Measurements from ENCODE around the gene TLCD1. TPM values are rescaled to one million over a fixed set of nuclear protein-coding genes. Genes with fewer than 3 reads are reported as not detected.
"Not testable (repeated sequence)": the region's sequence is repeated elsewhere in the genome, so short reads cannot be mapped to it uniquely, and the experiment has no call there.

The TLCD1 gene
- total RNA-seq, 1 donor from 2014 or later = 1.9 TPM

DNA sequence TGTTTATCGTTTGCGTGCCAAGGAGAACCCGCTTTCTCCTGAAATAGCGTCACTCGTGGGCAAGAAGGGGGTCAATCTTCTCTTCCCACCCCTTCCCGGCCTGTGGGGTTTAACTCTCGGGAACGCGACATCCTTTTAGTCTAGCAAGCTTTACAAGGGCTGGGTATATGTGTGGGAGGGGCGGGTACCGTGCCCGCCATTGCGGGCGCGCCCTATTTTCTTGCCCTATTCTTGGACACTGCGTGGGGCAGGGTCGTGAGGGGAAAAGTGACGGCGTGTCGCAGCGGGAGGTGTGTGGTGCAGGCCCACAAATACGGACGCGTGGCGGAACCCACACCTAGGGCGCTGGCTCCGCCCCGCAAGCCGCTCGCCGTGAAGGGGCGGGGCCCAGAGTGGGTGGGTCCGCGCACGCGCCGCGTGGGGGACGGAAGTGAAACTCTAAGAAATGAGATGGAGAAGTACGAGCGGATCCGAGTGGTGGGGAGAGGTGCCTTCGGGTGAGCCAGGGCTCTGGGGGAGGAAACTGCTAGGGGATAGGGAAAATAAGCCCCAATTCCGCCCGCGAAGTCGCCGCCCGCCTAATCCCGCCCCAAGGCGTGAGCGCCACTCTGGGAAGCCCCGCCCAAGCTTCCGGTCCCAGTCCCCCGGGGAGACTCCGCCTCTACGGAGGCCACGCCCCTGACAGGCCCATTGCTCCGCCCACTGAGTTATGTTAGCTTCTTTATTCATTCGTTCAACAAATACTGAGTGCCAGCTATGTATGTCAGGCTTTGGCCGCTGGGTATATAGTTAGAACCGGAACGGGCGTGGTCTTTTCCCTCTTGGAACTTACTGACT lies 2.5 kb upstream of the TLCD1 start, which contains the start of gene NEK8:
Gene NEK8, plus strand, starts transcription at position 425 of the 837 bp plus-strand sequence. Its CDS starts 26 bp downstream, at position 451.
- DNase-seq = peak; percentile 96

DNA sequence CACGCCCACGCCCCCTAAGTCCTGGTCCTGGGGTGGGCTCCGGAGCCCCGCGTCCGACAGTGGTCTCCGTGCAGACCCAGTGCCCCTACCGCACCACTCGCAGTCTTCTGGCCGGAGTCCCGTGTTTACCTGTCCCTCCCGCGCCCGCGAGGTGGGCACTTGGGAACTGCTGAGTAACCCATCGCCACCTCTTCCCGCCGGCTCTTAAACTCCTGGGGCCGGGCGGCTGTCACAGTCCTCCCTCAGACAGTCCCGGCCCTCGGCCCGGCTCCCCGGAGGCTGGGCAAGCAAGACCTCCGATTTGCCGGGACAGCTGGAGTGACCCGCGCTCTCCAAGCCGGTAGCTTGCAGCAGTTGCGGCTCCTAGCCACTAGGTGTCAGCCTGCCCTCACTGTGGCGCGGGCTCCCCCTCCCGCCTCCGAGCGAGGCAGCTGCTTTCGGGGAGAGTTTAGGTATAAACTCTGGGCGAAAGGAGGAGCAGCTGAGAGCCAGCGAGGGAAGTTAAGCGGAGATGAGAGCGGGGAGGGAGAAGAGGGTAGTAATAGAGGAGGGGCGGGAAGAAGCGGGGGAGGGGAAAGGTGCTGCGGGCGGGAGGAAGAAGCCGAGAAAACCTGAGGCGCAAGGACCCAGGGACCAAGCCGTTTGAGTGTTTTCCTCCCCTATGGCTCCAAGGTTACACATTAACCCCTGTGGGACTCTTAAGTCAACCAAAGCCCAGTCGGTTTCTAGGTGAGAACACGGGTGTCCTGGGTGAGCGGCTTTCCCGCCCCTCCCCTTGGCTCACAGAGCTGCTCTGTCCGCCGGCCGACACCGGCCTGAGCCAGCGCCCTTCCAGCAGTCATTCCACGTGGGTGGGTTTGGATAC lies 826 bp upstream of the TLCD1 start:
- DNase-seq = peak; percentile 92

DNA sequence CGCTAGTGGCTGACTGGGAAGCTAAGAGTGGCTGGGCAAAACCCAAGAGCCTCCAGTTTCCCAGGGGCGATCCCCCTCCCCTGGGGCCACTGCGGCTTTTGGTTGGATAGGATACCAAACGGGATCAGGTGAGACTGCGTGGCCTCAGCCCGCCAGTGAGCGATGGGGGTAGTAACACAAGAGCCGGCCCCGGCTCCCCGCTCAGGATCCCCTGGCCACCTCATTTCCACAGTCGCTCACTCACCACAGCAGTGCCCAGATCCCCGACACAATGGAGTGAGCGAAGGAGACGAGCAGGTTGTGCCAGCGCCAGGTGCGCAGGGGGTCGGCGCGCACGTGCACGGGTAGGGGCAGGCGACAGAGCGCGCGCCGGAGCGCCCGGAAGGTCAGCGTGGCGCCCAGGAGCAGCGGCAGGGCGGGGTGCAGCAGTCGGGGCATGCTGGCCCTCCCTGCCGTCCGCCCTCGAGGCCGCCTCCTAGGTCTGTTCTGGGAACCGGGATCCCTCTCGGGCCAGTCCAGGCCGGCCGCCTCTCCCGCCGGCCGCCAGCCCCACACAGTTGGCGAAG lies 290 bp downstream of the TLCD1 start:
- DNase-seq = peak; percentile 71

DNA sequence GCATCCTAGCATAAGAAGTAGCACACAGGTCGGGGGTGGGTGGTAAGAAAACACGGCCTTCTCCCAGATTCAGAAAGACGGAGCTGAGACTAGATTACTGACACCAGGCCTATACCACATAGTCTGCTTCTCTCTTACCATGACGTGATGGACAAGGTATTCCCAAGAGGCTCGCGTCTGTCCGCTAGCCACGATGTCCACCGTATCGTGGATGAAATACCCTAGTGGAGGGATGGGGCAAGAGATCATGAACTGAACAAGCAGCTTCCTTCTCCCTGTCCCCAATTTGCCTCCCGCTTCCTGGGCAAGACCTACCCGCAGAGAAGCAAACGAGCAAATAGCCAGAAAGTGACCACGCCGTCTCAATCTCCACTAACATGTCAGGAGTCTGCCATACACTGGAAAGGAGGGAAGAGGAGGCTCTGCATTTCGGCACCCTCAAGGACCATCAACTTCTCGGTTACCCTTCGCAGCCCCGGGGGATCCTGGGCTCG lies 820 bp downstream of the TLCD1 start:
- DNase-seq = no peak

DNA sequence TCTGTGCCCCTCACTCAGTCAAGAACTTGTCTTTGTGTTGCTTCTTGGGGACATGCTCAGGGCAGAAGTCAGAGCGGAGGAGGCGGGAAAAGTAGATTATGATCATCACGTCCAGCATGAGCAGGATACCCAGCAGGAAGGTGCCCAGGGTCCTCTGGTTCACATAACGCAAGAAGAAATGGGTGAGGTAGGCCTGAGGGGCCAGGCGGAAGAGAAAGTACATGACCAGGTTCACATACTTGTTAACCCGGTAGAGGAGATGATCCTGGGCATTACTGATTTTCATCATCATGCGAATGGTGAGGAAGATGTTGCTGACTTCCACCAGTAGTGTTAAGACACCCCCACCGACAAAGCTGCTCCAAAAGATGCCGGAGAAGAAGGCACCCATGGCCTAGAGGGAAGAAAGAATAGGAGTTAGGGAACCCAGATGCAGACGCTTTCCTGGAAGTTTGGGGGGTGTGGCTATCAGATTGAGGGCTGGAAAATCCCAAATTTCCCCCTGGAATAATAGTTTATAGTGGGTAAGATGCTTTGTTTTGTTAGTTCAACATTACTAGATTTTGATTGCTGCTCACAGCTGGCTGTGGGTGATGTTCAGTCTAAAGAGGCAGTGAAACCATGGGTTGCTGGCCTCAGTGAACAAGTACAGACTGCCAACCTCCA lies 1.4 kb downstream of the TLCD1 start:
- no peak for DNase-seq

DNA sequence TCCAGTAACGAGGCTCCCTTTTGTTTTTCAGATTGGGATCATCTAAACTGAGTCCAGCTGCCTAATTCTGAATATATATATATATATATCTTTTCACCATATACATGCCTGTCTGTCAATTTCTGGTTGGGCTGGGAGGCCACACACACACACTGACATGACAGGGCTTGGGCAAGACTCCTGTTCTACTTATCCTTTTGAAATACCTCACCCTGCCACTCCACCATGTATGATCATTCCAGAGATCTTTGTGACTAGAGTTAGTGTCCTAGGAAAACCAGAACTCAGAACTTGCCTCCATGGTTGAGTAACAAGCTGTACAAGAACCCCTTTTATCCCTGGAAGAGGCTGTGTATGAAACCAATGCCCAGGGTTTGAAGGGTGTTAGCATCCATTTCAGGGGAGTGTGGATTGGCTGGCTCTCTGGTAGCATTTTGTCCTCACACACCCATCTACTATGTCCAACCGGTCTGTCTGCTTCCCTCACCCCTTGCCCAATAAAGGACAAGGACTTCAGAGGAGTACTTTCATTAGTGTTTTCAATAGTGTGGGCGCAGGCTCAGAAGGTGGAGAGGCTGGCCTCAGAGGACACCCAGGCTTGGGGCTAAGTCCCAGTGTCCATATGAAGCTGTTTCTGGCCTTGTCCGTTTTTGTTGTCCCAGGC lies 2.1 kb downstream of the TLCD1 start:
- not testable (repeated sequence) for DNase-seq

DNA sequence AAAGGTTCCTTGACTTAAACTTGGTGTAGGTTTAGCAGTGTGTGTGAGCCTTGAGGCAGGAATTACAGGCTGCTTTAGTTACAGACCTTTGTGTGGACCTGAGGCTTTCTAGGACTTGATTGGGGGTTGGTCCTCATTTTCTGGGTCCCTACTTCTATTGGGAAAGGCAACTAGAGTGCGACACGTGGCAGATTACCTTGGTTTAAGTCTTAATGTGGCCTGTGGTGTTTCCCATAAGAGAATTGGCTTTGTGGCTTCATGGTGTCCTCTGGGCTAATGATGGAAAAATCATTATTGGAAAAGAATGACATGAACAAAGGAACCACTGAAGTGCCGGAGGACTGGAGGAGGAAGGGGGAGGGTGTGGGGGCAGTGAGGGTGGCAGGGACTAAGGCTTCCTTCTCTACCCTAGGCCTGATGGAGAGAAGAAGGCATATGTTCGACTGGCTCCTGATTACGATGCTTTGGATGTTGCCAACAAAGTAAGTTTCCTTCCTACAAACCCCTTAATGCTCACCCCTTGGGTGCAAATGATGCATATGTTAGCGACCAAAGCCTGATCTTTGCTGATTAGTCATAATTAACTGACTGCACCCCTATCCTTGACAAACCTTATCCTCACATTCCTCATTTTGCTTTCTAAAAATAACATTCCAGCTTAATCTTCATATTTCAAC lies 2.7 kb downstream of the TLCD1 start:
- no peak for DNase-seq

DNA sequence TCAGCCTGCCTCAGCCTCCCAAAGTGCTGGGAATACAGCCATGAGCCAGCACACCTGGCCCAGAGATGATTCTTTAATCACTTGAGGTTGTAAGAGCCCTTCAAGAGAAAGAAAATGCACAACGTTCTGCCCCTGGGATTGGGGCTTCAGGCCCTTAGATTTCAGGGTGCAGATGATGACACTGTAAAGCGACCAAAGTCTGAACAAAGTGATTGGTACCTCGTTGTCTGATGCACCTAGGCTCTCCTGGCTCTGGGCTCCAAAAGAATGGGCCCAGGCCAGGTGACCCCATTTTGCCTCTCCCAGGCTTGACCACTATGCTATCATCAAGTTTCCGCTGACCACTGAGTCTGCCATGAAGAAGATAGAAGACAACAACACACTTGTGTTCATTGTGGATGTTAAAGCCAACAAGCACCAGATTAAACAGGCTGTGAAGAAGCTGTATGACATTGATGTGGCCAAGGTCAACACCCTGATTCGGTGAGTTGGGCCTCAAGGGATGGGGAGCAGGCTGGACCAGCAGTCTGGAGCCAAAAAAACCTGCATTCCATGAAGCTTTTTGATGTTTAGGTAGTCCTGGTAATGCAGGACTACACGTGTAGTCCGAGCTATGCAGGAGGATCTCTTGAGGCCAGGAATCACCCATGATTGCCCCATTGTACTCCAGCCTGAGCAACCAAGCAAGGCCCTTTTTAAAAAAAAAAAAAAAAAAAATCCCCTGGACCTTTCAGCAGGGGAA lies 3.4 kb downstream of the TLCD1 start:
- no peak for DNase-seq

DNA sequence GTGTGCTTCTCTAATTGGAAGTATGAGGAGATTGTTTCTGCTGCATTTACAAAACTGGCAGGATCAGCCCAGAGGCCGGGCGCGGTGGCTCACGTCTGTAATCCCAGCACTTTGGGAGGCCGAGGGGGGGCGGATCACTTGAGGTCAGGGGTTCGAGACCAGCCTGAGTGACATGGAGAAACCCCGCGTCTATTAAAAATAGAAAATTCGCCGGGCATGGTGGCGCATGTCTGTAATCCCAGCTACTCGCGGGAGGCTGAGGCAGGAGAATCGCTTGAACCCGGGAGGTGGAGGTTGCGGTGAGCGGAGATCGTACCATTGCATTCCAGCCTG lies 5.1 kb downstream of the TLCD1 start:
- DNase-seq = not testable (repeated sequence)

DNA sequence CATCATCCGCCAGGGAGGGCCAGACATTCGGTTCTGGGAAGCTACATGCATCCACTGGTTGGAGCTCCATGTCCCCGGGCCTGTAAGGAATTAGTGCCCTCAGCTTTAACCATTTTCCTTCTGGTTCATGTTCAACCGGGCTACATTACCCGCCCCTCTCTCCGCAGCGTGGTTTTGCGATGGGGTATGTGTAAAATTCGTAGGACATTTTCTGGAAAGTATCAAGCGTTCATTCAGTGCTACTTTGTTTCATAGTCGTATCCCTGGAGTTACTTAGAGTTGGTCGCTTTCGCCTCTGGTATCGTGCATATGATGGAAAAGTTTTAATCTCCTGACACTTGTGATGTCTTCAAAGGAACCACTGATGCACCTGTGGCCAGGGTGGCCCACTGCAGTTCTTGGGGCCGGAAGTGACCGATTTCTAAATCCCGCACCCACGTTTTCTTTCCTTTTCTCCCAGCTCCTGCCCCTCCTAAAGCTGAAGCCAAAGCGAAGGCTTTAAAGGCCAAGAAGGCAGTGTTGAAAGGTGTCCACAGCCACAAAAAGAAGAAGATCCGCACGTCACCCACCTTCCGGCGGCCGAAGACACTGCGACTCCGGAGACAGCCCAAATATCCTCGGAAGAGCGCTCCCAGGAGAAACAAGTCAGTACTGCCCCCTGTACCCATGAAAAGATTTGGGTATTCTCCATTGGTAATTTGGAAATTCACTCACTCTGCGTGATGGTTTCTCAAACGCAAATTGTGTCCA lies 5.6 kb downstream of the TLCD1 start:
- DNase-seq = peak; percentile 70

DNA sequence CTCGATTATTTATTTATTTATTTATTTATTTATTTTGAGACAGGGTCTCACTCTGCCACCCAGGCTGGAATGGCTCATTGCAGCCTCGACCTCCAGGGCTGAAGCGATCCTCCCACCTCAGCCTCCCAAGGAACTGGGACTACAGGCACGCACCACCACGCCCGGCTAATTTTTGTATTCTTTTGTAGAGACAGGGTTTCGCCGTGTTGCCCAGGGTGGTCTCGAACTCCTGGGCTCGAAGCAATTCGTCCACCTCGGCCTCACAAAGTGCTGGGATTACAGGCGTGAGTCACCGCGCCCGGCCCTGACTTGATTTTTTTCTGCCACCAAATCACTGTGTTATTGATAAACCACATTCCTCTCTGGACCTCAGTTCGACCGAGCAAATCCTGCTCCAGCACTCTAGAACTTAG lies 7.0 kb downstream of the TLCD1 start:
- no peak for DNase-seq

DNA sequence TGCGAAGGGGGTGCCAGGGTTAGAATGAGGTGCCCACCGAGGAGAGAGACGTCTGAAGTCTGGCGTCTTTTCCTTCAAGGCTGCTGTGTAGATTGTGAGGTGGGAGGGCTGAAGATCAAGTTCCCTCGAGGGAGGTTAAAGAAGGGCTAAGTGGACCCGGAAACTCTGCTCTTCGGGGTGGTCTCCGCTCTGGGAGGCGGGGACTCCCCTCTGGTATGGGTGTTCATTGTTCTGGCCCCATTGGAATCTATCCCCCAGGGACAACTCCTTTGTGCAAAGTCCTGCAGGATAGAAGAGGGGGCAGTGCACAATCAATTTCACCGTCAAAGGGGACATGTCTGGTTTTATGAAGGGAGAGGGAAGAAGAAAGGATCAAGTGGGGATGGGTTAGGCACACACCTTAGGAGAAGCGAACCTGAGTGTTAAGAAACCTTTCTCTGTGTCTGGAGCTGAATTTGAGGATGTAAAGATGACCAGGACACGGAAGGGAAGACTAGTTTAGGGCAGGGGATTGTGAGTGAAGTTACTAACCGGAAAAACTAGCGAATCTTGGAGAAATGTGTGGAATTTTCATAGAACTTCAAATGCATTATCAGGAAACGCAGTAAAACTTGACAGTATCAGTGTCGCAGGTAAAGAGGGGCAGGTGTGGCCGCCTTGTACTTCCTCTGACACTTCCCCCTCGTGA lies 7.6 kb downstream of the TLCD1 start:
- peak; percentile 79 for DNase-seq

DNA sequence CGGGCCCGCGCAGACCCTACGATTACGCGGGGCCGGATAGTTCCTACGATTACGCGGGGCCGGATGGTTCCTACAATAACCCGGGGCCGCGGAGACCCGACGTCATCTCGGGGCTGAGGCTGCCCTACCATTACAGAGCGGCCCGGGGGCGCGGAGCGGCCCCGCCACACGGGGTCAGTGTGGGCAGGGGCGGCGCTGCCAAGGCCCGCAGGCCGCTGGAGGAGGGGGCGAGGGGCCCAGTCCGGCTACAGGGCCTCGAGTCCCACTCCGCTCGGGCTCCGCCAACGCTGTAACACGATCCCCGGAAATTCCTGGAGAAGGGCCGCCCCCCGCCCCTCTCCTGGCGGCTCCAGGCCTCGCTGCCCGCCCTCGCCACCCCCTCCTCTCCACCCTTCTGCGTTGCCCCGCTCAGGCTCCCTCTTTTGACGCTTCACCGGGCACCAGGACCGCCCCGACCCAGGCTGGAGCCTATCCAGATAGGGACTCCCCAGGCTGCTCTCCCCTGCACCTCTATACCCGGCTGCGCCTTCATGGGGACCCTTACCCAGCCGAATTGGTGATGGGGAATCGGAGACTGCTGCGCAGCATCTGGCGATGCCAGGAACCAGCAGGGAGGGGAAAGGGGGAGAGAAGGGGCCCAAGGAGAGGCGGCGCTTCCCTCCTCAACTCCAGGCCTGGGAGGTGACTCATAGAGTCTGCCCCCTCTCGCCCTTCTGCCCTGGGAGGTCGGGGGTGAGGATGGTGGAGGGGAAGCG lies 8.3 kb downstream of the TLCD1 start, which contains the start of gene RAB34:
Gene RAB34, minus strand, starts transcription at position 291 of the 755 bp plus-strand sequence. CDS start 602 bp downstream, outside the sequence.
- DNase-seq = peak; percentile 91

DNA sequence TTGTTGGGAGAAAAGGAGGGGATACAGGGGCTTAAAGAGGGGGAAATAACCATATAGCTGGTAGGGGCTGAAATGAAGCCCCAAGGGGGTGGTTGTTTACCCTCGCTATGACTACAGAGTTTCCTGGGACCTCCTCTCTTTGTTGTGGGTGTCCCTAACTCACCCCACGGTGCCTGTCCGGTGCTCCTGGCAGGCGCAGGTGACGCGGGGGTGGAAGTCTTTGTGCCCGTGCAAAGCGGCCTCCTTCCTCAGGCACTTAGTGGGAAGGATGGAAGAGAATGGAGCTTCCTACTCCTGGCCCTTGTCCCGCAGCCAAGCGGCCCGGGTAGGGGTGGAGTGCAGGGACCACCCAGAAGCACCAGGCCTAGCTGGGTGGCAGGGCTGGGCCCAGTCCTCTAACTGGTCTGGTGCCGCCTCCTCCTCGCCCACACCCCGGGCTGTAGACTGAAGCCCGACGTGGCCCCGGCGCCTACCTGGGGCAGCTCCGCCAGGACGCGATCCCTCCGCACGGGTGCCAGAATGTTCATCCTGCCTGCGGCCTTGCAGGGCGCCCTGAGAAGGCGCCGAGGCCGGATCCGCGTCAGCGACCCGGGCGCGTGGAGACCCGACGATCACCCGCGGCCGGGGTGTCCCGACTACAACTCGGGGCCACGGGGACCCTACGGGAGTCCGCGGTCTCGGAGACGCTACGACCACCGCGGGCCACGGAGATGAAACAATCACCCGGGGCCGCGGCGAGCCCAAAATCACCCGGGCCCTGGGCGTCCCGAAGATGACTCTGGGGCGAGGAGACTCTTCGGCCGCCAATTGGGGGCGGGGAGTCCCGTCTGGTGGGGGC lies 9.1 kb downstream of the TLCD1 start:
- peak; percentile 37 for DNase-seq

DNA sequence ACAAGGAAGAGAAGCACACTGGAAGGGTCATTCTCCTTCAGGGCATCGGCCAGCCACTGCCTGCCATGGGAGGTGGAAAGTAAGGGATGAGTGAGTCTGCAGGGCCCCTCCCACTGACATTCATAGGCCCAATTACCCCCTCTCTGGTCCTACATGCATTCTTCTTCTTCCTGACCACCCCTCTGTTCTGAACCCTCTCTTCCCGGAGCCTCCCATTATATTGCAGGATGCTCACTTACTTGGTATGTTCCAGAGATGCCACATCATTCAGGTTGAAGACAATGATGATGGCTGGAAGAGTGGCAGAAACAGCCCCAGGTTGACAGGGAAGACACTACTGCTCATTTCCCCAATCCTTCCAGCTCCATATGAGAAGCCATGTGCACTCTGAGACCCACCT lies 10.8 kb downstream of the TLCD1 start:
- DNase-seq = no peak

DNA sequence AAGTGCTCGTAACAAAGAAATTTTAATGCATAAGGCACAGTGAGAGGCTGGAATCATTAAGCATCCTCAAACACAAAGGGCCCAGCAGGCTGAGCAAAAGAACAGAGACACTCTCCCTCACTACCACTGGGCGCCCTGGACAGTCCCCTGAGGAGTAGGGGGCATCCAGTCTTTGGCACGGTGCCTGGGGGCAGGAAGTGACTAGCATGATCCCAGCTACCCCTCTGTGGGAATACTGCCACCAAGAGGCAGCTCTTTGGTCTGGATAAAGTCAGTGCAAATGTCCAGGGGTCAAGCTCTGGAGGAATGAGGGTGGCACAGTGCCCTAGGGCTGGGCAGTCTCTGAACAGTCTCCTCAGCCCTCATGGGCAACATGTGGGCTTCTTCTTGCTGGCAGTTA lies 11.8 kb downstream of the TLCD1 start:
- no peak for DNase-seq

Measured in skin of body (tissue), 2 donors.